GM18868 (cell line): ENCODE results near the gene GALNT17.
"Not testable (repeated sequence)": the region's sequence is repeated elsewhere in the genome, so short reads cannot be mapped to it uniquely, and the experiment has no call there.

ENCODE experiments used
- ATAC-seq: cut with Tn5 transposase; IDR thresholded peaks from one replicate; pipeline ENCODE4 v1.9.1; 2021; ENCODE audit warnings: mild to moderate bottlenecking, moderate library complexity; ENCODE audit not compliant: unreplicated experiment

The GALNT17 gene

DNA sequence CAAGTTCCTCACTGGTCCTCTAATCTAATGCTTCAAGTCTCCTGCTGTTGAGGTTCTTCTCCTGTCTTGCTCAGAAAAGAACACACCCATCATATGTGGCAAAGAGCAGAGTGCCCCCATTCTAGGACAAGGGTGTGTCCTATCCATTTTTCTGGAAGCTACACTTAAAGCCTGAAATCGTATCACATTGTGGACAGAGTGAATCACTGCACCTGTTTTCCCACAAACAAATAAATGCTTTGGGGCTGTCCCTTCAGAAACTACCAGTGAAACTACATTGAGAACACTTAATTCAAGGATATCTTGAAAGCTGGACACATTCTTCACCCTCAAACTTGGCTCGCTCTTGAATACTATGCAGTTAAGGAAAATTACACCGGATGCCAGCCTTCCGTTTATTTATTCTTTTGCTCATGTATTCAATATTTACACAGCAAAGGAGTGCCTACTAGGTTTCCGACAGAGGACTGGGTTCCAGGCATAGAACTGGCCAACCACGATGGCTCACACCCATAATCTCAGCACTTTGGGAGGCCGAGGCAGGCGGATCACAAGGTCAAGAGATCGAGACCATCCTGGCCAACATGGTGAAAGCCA, 473.0 kb downstream of the GALNT17 start:
- ATAC-seq: no peak

DNA sequence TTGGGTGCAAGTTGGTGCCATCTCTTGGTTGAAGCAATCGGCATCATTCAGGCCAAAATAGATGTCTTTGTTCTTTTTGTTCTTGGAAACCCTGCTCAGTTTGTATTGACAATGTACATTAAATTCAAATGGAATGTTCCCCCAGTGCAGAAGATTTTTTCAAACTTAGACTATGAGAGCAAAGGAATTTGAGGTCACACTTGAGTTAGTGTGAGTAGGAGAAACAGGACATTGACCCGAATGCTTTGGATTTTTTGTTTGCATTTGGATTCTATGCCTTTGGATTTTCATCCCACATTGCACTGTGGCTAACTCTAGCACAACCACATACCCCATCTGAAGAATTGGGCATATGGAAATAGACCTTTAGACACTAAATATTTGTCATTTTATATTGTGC, 480.0 kb downstream of the GALNT17 start:
- ATAC-seq: no peak

DNA sequence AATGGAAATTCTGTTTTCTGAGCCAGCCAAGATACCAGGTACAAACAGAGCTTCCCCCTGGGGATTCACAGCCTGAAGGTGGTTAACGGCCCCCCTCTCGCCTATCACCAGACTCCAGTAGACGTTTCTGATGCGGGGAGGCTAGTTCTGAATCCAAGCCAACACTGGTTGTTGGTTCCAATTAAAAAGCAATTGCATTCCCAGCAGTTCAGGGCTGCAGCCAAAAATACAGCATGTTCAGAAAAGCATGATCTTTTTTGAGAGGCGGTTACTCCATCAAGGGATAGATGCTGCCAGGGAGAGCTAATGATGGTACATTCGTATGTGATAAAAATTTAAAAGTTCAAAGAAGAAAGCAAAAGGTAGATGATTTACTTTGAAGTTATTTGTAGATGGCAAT, 481.0 kb downstream of the GALNT17 start:
- no peak for ATAC-seq

GRCh38 chr7:71613313-71613712, 481.4 kb downstream of the GALNT17 start:
- ATAC-seq: no peak

GRCh38 chr7:71615017-71615416, 483.1 kb downstream of the GALNT17 start:
- no peak for ATAC-seq

GRCh38 chr7:71616217-71616616, 484.3 kb downstream of the GALNT17 start:
- no peak for ATAC-seq

DNA sequence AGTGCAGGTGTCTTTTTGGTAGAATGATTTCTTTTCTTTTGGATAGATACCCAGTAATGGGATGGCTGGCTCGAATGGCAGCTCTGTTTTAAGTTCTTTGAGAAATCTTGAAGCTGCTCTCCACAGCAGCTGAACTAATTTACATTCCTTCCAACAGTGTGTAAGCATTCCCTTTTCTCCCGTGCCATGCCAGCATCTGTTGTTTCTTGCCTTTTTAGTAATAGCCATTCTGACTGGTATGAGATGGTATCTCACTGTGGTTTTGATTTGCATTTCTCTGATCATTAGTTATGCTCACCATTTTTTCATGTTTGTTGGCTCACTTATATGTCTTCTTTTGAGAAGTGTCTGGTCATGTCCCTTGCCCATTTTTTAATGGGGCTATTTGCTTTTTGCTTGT, 486.3 kb downstream of the GALNT17 start:
- no peak for ATAC-seq

DNA sequence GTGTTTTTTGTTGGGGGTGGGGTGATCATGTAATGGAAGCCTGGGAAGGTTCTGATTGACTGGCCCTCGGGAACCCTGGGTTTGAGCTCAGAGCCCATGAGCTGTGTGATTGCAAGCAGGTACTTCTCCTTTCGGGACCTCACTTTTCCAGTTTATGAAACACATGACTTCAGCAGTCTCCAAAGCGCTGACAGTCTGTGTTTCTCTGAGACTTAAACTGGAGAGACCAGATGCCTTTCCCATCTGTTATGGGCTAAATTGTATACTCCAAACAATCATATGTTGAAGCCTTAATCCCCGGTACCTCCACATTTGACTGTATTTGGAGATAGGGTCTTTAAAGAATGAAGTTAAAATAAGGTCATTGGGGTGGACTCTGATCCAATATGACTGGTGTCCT, 493.6 kb downstream of the GALNT17 start:
- ATAC-seq: no peak

- no peak for ATAC-seq
These were observed 494.3 kb downstream of the GALNT17 start for GRCh38 chr7:71626206-71626605.

GRCh38 chr7:71627651-71628050, 495.7 kb downstream of the GALNT17 start:
- ATAC-seq: no peak

GRCh38 chr7:71630516-71630915, 498.6 kb downstream of the GALNT17 start:
- no peak for ATAC-seq

DNA sequence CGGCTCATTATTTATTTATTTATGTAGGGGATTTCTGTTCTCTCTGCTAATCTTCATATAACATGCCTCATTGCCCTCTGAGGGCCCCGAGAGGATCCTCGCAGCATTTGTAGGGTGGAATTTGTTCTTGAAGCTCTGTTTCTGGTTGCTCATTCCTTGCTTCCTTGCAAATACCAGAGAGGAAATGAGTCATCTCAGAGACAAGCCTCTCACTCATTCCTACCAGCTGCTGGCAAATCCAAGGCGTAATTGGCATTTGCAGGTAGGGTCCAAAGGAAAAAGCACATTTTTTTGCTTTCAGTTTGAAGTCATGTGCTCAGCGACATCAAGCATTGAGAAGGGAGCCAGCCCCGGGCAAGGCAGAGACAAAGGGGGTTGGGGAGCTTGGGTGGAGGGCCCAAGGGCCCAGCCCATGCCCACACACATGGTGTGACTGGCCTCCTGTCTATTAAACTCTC, 501.6 kb downstream of the GALNT17 start:
- no peak for ATAC-seq

GRCh38 chr7:71635849-71636248, 503.9 kb downstream of the GALNT17 start:
- ATAC-seq: not testable (repeated sequence)

DNA sequence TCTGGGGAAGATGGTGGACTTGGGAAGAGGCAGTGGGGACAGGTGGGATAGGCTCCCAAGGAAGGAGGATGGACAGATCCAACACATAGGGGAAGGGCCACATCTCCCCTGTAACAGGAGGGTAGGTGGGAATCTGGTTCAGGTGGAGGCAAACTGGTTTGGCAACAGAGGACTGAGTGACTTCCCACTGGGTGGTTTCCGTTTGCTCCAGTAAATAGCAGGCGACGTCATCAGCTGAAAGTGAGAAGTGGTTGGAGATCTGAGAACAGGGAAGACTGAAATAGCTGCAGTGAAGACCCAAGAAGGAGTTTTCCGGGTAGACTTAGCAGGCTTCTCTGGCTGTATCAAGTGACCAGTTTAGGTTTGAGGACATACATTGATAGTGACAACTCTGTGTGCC, 504.4 kb downstream of the GALNT17 start:
- ATAC-seq: no peak

DNA sequence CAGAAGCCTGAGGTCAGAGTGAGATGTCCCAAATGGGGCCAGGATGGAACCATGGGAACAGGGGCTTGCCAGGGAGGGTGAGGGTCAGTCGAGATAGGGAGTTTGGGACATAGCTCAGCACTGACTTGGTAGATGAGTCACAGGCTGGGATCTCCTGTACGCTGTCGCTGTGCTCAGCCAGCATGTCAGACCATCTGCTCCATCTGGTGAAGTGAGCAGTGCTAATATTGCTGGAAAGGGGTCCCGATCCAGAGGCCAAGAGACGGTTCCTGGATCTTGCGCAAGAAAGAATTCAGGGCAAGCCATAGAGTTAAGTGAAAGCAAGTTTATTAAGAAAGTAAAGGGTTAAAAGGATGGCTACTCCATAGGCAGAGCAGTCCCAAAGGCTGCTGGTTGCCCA, 505.6 kb downstream of the GALNT17 start:
- no peak for ATAC-seq

GRCh38 chr7:71638108-71638507, 506.2 kb downstream of the GALNT17 start:
- no peak for ATAC-seq

DNA sequence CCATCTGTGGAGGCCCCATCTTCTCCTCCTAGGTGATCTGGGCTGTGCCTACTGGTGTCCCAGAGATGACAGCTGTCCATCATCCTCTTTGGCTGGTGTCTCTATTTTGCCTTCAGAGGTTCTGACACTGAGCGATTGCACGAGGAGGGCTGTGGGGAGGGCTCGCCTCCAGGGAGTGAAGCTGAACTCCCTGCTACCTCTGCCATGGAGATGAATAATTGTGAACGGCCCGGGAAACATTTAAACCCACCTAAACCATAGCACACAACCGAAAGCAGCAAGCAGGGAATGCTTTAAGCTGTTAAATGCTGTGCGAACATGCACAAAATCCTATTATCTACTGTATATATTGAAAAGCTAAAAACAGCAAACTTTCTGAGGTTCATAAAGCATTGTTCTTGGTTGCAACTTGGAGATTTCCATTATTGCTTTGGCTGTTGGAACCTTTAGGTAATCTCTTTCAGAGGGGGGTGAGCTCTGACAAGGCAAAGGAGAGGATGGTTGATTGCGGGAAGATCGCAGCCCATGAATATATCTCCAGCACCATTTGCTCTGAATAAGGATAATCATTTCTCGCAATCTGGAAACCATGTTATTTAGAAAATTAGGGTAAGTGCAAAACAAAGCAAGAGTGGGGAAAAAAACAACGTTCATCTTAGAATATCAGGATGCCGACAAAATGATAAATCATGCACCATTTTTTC, 507.6 kb downstream of the GALNT17 start:
- no peak for ATAC-seq

GRCh38 chr7:71643031-71643430, 511.1 kb downstream of the GALNT17 start:
- not testable (repeated sequence) for ATAC-seq

DNA sequence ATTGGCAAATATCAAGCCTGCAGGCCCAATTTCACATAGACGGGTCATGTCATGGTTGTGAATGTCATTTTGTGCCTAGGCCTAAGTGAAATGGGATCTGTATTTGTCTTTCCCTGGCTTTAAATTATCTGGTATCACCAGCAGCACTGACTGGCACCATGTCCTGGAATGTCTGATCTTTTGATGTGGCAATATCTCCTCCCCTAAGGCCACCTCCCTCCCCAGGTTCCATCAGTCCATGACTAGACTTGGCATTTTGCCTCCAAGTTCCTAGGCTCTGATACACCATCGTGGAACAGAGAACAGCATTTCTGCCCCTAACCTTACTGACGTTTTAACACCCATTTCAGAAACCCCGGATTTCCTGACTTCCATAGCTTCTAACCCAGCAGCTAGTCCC, 513.9 kb downstream of the GALNT17 start:
- no peak for ATAC-seq

DNA sequence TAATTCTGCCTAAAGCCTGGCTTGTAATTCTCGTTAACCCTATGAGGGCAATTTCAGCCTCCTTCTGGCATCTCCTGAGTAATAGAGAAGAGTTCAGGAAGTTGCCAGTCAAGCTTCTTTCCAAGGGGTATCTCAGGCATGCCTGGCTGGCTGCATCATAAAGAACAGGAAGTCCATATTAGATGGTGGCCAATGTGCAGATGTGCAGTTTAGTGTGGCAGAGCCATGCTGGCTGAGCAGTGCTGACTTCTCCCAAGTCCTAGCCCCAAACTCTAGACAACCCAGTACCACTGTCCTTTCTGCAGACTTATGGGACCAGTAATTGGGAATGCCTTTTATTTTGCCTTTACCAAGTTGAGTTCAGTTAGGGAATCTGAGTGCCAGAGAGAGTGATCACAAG, 517.9 kb downstream of the GALNT17 start:
- no peak for ATAC-seq

DNA sequence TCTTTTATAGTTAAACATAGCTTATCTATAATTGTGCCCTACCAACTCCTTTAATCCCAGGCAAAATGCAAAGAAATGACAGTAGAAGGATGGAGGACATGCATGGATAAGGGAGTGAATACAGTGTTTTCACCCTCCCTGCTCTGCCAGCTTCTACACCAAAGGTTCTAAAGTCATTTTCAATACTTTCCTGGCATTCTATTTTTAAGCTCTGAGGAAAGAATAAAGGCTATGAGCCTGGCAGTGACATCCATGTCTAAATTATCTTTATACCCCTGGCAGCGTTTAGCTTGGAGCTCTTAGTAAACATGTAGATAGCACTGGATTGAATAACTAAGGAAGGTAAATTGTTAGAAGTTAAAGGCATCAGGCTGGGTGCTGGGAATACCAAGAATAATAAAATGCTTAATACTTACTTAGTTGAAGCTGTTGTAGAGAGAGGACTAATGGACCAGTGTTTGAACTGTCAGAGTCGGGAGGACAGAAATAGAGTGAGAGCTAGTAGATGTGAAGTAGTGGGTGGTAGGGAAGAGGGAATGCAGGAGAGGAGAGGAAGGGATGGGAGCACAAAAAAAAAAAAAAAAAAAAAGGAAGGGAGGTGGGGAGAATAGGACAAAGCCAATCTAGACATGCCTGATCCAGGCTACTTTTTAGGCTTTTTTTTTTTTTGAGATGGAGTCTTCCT, 518.9 kb downstream of the GALNT17 start:
- ATAC-seq: no peak

- no peak for ATAC-seq
These were observed 520.6 kb downstream of the GALNT17 start for GRCh38 chr7:71652510-71652909.
